SK-N-SH (cell line): ENCODE data around the gene UBE2E1.

Experiments
- CTCF ChIP-seq: fragments of 200-600 bp; sonication (generic); IDR thresholded peaks from 2 replicates; pipeline ENCODE4 v1.6.1; 2017; ENCODE audit warnings: antibody characterized with exemption, mild to moderate bottlenecking, moderate library complexity
- ELF1 ChIP-seq: IDR thresholded peaks from 2 replicates; pipeline ENCODE4 v1.4.0; 2012
- POLR2AphosphoS5 ChIP-seq: IDR thresholded peaks from 2 replicates; pipeline ENCODE4 v1.6.1; 2012; ENCODE audit warnings: low read depth, low read length

GRCh38 chr3:23867838-23868237 lies 62.1 kb downstream of the UBE2E1 start:
- TF ChIP-seq ELF1 (no peak), POLR2AphosphoS5 (no peak), CTCF (no peak)
